Activated CD4-positive, alpha-beta memory T cell treated with anti-CD3 and anti-CD28 coated beads, Interleukin-2, amount 10 ng/mL, durations not matched to agents 7 days and 5 days (primary cell): ENCODE measurements around the gene PTGR3. TPM values are rescaled to one million over a fixed set of nuclear protein-coding genes. Genes with fewer than 3 reads are reported as not detected.
A peak's percentile ranks its signal among the peaks of the same experiment; 100 is the strongest.

Experiments
- CTCF ChIA-PET: fragments of 350-600 bp; sonication (Branson Sonifier 250); formaldehyde crosslinking; loops from one replicate; lab custom pipeline; 2021; ENCODE audit warnings: antibody characterized with exemption, inconsistent platforms; lab: Charles Lee
- POLR2A ChIA-PET: fragments of 350-600 bp; sonication (Branson Sonifier 250); formaldehyde crosslinking; loops from one replicate; lab custom pipeline; 2021; ENCODE audit warnings: antibody characterized with exemption; lab: Charles Lee
- DNase-seq: peaks from one replicate; pipeline ENCODE4 v3.0.0-alpha.2; 2020
- H3K27ac Mint-ChIP-seq: one replicate; pipeline ENCODE4 v1.8.0; 2021; ENCODE audit warnings: mild to moderate bottlenecking, mixed read lengths
- H3K27me3 Mint-ChIP-seq: one replicate; pipeline ENCODE4 v1.8.0; 2021; ENCODE audit warnings: mixed read lengths
- H3K36me3 Mint-ChIP-seq: one replicate; pipeline ENCODE4 v1.8.0; 2021; ENCODE audit warnings: low read depth, mixed read lengths
- H3K4me1 Mint-ChIP-seq: one replicate; pipeline ENCODE4 v1.8.0; 2021; ENCODE audit warnings: mixed read lengths
- H3K4me3 Mint-ChIP-seq: one replicate; pipeline ENCODE4 v1.8.0; 2021; ENCODE audit warnings: mild to moderate bottlenecking, mixed read lengths
- H3K9me3 Mint-ChIP-seq: one replicate; pipeline ENCODE4 v1.8.0; 2021; ENCODE audit warnings: mixed read lengths
- total RNA-seq, 2 experiments: library from RNA; stranded (reverse); gene quantifications; one replicate each; pipeline ENCODE4 v1.2.3, GENCODE V29; 2021

Gene PTGR3
- total RNA-seq, 2 experiments from 2014 or later = 39.8 to 41.4 TPM

GRCh38 chr18:75167137-75167536 lies 41.8 kb downstream of the PTGR3 start:
- POLR2A ChIA-PET = no interaction called here
- Mint-ChIP-seq H3K27me3 (peaks cover 1% of the 10 kb centered on the region), H3K27ac (no peak overlapping the region), H3K4me3 (no peak overlapping the region), H3K36me3 (no peaks in the 10 kb centered on the region), H3K4me1 (no peaks in the 10 kb centered on the region), H3K9me3 (no peaks in the 10 kb centered on the region)
- no peak for DNase-seq
- CTCF ChIA-PET = no interaction called here

- CTCF ChIA-PET = no interaction called here
- no peak overlapping the region for H3K27ac Mint-ChIP-seq
- H3K27me3 Mint-ChIP-seq = no peaks in the 10 kb centered on the region
- H3K9me3 Mint-ChIP-seq = no peaks in the 10 kb centered on the region
- DNase-seq = no peak
- POLR2A ChIA-PET = no interaction called here
- H3K4me3 Mint-ChIP-seq = no peak overlapping the region
- no peaks in the 10 kb centered on the region for H3K36me3 Mint-ChIP-seq
- H3K4me1 Mint-ChIP-seq = peaks cover 5% of the 10 kb centered on the region
These were observed 43.0 kb downstream of the PTGR3 start for GRCh38 chr18:75165926-75166325.

GRCh38 chr18:75164479-75164878 lies 44.5 kb downstream of the PTGR3 start:
- POLR2A ChIA-PET = no interaction called here
- Mint-ChIP-seq H3K36me3 (no peaks in the 10 kb centered on the region), H3K27ac (no peak overlapping the region), H3K27me3 (no peaks in the 10 kb centered on the region), H3K4me1 (peaks cover 5% of the 10 kb centered on the region), H3K4me3 (no peak overlapping the region), H3K9me3 (no peaks in the 10 kb centered on the region)
- DNase-seq = no peak
- CTCF ChIA-PET = no interaction called here

GRCh38 chr18:75163736-75164135 lies 45.2 kb downstream of the PTGR3 start:
- peaks cover 5% of the 10 kb centered on the region for H3K4me1 Mint-ChIP-seq
- POLR2A ChIA-PET = no interaction called here
- no peak overlapping the region for H3K27ac Mint-ChIP-seq
- no peaks in the 10 kb centered on the region for H3K27me3 Mint-ChIP-seq
- no peak overlapping the region for H3K4me3 Mint-ChIP-seq
- CTCF ChIA-PET = no interaction called here
- H3K9me3 Mint-ChIP-seq = no peaks in the 10 kb centered on the region
- no peaks in the 10 kb centered on the region for H3K36me3 Mint-ChIP-seq
- DNase-seq = no peak

- DNase-seq = no peak
- ChIA-PET CTCF (no interaction called here), POLR2A (no interaction called here)
- H3K4me3 Mint-ChIP-seq = no peak overlapping the region
- H3K9me3 Mint-ChIP-seq = no peaks in the 10 kb centered on the region
- H3K36me3 Mint-ChIP-seq = no peaks in the 10 kb centered on the region
- no peak overlapping the region for H3K27ac Mint-ChIP-seq
- H3K27me3 Mint-ChIP-seq = no peaks in the 10 kb centered on the region
- peaks cover 5% of the 10 kb centered on the region for H3K4me1 Mint-ChIP-seq
These were observed 46.0 kb downstream of the PTGR3 start for GRCh38 chr18:75162978-75163377.

GRCh38 chr18:75162467-75162866 lies 46.5 kb downstream of the PTGR3 start:
- Mint-ChIP-seq H3K27me3 (no peaks in the 10 kb centered on the region), H3K4me1 (peaks cover 5% of the 10 kb centered on the region), H3K4me3 (no peak overlapping the region), H3K9me3 (no peaks in the 10 kb centered on the region), H3K36me3 (no peaks in the 10 kb centered on the region), H3K27ac (no peak overlapping the region)
- ChIA-PET CTCF (no interaction called here), POLR2A (no interaction called here)
- DNase-seq = no peak

- no peak overlapping the region for H3K27ac Mint-ChIP-seq
- no peak for DNase-seq
- H3K4me1 Mint-ChIP-seq = peaks cover 5% of the 10 kb centered on the region
- no peaks in the 10 kb centered on the region for H3K9me3 Mint-ChIP-seq
- no peaks in the 10 kb centered on the region for H3K27me3 Mint-ChIP-seq
- ChIA-PET CTCF (no interaction called here), POLR2A (no interaction called here)
- peak overlapping the region; percentile 41 for H3K4me3 Mint-ChIP-seq
- H3K36me3 Mint-ChIP-seq = no peaks in the 10 kb centered on the region
These were observed 47.5 kb downstream of the PTGR3 start for GRCh38 chr18:75161256-75162028.

- no peaks in the 10 kb centered on the region for H3K27me3 Mint-ChIP-seq
- ChIA-PET POLR2A (no interaction called here), CTCF (no interaction called here)
- peaks cover 5% of the 10 kb centered on the region for H3K4me1 Mint-ChIP-seq
- no peaks in the 10 kb centered on the region for H3K36me3 Mint-ChIP-seq
- no peak for DNase-seq
- H3K4me3 Mint-ChIP-seq = no peak overlapping the region
- H3K9me3 Mint-ChIP-seq = no peaks in the 10 kb centered on the region
- H3K27ac Mint-ChIP-seq = no peak overlapping the region
These were observed 48.6 kb downstream of the PTGR3 start for GRCh38 chr18:75160364-75160763.

- no peak for DNase-seq
- H3K9me3 Mint-ChIP-seq = no peaks in the 10 kb centered on the region
- H3K4me3 Mint-ChIP-seq = no peak overlapping the region
- ChIA-PET CTCF (no interaction called here), POLR2A (no interaction called here)
- peaks cover 5% of the 10 kb centered on the region for H3K4me1 Mint-ChIP-seq
- H3K27ac Mint-ChIP-seq = no peak overlapping the region
- no peaks in the 10 kb centered on the region for H3K27me3 Mint-ChIP-seq
- H3K36me3 Mint-ChIP-seq = no peaks in the 10 kb centered on the region
These were observed 49.1 kb downstream of the PTGR3 start for GRCh38 chr18:75159646-75160356.

GRCh38 chr18:75159238-75159518 lies 49.8 kb downstream of the PTGR3 start:
- Mint-ChIP-seq H3K27ac (no peak overlapping the region), H3K4me1 (peaks cover 5% of the 10 kb centered on the region), H3K9me3 (no peaks in the 10 kb centered on the region), H3K27me3 (no peaks in the 10 kb centered on the region), H3K36me3 (no peaks in the 10 kb centered on the region), H3K4me3 (no peak overlapping the region)
- no peak for DNase-seq
- POLR2A ChIA-PET = no interaction called here
- CTCF ChIA-PET = no interaction called here

Other genes starting within 250 kb of the PTGR3 start
- 10 to 100 TPM; 18.2 to 19.0 TPM for gene TSHZ1, start 1.7 kb upstream of the PTGR3 start, total RNA-seq
- not detected for gene SMIM21, start 218.6 kb upstream of the PTGR3 start, total RNA-seq